GM13977 (cell line): Measurements from ENCODE around the gene CDH13.

Experiments used
- DNase-seq: peaks from one replicate; pipeline ENCODE4 v3.0.0; 2012; ENCODE audit warnings: low spot score
- in situ Hi-C: fragments of 300-500 bp; cut with MboI; formaldehyde crosslinking; loops from one replicate; pipeline ENCODE4 v1.12.0; 2022; ENCODE audit warnings: low sequenced_read_pairs, low pct_unique_long_range_greater_than_20kb, mixed read lengths, inconsistent platforms; ENCODE audit not compliant: unreplicated experiment
- TF ChIP-seq, protein P1 (sequence below): IDR thresholded peaks from 2 replicates; pipeline ENCODE4 v1.5.1; 2012; ENCODE audit warnings: mild to moderate bottlenecking, control low read depth; ENCODE audit not compliant: insufficient read depth; ENCODE audit errors: extremely low read depth, missing control alignments

CDH13 gene

DNA sequence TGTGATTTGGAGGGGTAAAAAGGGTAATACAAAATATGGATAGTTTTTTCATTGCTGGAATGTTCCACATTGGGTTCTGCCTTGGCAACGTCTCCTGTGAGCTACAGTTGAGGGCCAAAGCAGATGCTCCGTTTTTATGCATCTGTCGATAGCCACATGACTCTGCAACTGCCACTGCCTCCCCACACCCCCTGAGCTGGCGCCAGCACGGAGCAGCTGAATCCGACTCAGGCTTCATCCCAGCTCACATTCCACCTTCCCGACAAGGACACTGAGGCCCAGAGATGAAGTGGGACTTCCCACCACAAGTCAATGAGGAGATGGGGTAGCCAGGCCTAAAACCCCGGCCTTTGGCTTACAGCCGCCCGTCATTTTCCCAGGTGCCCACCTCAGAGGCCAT is 334.1 kb downstream of the CDH13 start:
- DNase-seq = no peak
- TF ChIP-seq, protein P1, sequence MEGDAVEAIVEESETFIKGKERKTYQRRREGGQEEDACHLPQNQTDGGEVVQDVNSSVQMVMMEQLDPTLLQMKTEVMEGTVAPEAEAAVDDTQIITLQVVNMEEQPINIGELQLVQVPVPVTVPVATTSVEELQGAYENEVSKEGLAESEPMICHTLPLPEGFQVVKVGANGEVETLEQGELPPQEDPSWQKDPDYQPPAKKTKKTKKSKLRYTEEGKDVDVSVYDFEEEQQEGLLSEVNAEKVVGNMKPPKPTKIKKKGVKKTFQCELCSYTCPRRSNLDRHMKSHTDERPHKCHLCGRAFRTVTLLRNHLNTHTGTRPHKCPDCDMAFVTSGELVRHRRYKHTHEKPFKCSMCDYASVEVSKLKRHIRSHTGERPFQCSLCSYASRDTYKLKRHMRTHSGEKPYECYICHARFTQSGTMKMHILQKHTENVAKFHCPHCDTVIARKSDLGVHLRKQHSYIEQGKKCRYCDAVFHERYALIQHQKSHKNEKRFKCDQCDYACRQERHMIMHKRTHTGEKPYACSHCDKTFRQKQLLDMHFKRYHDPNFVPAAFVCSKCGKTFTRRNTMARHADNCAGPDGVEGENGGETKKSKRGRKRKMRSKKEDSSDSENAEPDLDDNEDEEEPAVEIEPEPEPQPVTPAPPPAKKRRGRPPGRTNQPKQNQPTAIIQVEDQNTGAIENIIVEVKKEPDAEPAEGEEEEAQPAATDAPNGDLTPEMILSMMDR = no peak

DNA sequence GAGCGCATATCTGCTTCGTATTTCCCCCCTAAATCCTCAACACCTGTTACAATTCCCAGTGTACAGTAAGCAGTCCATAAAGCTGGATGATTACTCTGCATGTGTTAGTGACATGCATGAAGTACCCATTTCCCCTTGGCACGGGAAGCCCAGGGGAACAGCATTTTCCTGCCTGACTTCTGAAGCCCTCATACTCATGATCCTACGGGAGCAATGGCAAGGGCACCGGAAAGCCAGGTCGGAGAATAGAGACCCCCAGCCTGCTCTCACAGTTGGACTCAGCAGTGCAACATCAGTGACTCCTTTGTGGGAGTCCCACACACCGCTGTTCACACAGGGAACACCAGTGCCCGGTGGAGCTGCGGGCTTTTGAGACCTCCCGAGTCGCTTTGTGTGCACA is 336.9 kb downstream of the CDH13 start:
- DNase-seq = no peak
- TF ChIP-seq, protein P1 = no peak
- in situ Hi-C loops = no loop called here

More for the DNA sequence above, 334.1 kb downstream of the CDH13 start:
- in situ Hi-C loops = no loop called here

DNA sequence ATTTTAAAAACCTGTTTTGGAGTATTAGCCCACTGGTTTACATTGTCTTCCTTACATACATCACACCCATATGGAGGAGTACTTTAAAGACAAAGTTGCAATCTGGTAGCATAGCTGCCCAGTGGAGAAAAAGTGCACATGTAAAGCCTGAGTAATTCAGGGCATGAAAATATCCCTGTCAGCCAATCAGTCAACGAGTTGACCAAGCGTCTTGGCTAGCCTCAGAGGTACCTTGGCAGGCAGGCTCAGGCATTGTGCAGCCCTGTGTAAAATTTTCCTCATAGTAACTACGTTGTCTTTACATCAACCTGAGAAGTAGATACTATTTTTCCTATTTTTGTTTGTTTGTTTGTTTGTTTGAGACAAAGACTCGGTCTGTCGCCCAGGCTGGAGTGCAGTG is 339.0 kb downstream of the CDH13 start:
- DNase-seq = no peak

DNA sequence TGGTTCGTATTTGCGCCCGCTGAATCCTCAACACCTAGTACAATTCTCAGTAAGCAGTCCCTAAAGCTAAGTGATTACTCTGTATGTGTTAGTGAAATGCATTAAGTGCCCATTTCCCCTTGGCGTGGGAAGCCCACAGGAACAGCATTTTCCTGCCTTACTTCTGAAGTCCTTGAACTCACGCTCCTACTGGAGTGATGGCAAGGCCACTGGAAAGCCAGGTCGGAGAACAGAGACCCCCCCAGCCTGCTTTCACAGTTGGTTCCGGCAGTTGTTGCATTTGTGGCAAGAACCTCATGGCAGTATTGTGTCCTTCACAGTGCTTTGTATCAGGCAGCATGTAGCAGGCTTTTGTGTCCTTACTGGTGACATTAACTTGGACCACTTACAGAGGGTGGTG is 340.7 kb downstream of the CDH13 start:
- TF ChIP-seq, protein P1 = no peak
- in situ Hi-C loops = no loop called here
- DNase-seq = no peak

More for the DNA sequence above, 339.0 kb downstream of the CDH13 start:
- in situ Hi-C loops = no loop called here
- TF ChIP-seq, protein P1 = no peak

DNA sequence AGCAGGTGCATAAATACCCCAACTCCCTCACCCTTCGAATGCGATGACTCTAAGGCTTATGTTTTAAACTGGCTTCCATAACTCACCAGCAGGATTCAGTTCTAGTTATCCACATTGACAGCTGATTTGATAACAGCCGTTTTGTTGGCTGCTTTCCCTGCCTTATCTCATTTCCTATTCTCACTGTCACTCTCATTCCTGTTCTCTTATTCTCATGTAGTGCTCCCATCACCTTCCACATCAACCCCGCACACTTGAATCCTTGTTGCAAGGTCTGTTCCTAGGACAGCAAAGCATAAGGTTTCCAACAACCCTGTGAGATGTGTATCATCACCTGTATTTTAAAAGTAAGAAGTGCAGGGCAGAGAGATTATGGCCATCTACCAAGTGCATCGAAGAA is 344.4 kb downstream of the CDH13 start:
- in situ Hi-C loops = no loop called here
- TF ChIP-seq, protein P1 = no peak
- no peak for DNase-seq

DNA sequence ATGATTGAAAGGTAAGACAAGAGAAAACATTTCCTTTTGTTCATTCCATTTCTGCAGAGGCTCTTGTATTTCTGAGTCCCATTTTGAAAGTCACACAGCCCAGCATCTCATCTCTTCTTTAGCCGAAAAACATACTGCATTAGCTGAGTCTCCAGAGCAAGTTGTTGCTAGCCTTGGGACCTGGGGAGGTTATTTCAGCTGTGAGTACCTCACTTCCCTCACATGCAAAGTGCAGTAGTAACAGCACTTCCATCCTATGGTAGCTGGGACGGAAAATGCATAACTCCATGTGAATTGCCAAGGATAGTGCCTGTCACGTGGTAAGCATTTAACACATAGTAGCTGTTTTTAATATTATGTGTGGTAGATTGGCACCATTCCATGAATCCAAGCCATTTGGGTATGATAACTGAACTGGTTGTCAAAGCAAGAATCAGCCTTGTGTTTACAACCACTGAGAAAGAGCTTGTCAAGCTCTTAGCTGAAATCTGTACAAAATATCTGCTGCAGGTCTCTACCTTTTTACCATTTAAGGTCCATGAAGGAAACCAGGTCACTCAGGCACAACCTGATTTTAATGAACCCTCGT is 345.7 kb downstream of the CDH13 start:
- DNase-seq = no peak
- in situ Hi-C loops = no loop called here
- TF ChIP-seq, protein P1 = no peak
